LNCAP (cell line): Measurements from ENCODE around the gene LYPD6.

Source experiments
- CTCF ChIP-seq: fragments of 450-650 bp; IDR thresholded peaks from 2 replicates; pipeline ENCODE4 v1.5.1; 2017; ENCODE audit warnings: mild to moderate bottlenecking

Gene LYPD6

GRCh38 chr2:149370061-149370775, 39.8 kb downstream of the LYPD6 start:
- TF ChIP-seq CTCF: no peak

- TF ChIP-seq CTCF: no peak
Measured at GRCh38 chr2:149371476-149371875, 41.1 kb downstream of the LYPD6 start.

GRCh38 chr2:149375801-149376361, 45.5 kb downstream of the LYPD6 start:
- TF ChIP-seq CTCF: no peak

- no peak for TF ChIP-seq CTCF
Measured at GRCh38 chr2:149380205-149380604, 49.8 kb downstream of the LYPD6 start.

- TF ChIP-seq CTCF: no peak
Measured at GRCh38 chr2:149383340-149383739, 53.0 kb downstream of the LYPD6 start.

GRCh38 chr2:149385350-149385749, 55.0 kb downstream of the LYPD6 start:
- no peak for TF ChIP-seq CTCF

- no peak for TF ChIP-seq CTCF
Measured at GRCh38 chr2:149387411-149387810, 57.0 kb downstream of the LYPD6 start.
